Measurements from ENCODE around the gene WWOX. TPM values are rescaled to one million over a fixed set of nuclear protein-coding genes. Genes with fewer than 3 reads are reported as not detected.

Gene WWOX
- total and polyA plus RNA-seq, 2 donors (not counting 3 experiments of a cell fraction or from before 2014, with no cell fraction given) = 6.2 to 12.5 TPM

DNA sequence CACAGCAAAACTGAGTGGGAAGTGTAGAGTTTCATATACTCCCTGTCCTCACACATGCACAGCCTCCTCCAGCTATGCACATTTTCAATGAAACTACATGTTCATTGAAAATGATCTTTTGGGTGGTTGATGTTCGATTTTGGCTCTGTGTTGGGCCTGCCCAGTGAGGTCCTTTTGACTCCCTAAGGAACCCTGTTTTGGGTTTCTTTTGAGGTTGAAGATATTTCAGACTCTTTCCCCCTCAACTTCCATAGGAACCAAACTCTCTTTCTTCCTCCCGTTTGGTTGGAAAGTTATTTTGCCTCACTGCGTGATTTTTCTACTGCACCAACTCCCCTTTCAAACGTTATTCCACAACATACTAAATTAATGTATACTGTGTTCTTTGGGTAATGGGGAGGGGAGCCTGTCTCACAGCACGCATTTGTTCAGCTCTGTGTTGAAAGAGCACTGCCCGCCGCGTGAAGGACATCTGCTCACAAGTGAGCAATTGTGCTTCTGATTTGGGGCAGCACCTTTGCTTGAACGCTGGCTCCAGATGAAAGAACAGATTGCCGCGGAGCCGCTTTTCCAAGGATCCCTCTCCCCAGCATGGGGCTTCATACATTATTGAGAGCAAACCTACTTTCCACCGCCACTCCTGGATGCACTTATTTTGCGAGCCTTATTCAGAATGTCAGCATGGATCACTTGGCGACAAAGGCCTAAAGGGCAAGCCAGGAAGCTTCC lies 385.9 kb downstream of the WWOX start:
- H3K27me3 ChIP-seq (ENCODE audit: control insufficient read depth in 2 of 2, insufficient read depth in 2 of 2, low read length in 2 of 2) = no peaks in the 10 kb centered on the region
- H3K36me3 ChIP-seq (ENCODE audit: control insufficient read depth in 2 of 2, extremely low read depth in 1 of 2, insufficient read depth in 2 of 2, low read length in 2 of 2) = no peaks in the 10 kb centered on the region
- DNase-seq (ENCODE audit: low read depth, low spot score) = no peak
- H3K27ac ChIP-seq (ENCODE audit: insufficient read depth, low read depth, low read length) = no peak overlapping the region
- H3K79me2 ChIP-seq (ENCODE audit: control insufficient read depth, insufficient read depth, low read length) = no peaks in the 10 kb centered on the region
- BruUV-seq (replicated peaks) = no TSS peak
- H3K9me1 ChIP-seq (replicated peaks; ENCODE audit: control insufficient read depth, extremely low read depth, insufficient read depth, low read length) = no peaks in the 10 kb centered on the region
- H3K9ac ChIP-seq (replicated peaks; ENCODE audit: extremely low read depth, insufficient read depth, low read length) = no peak overlapping the region
- H3K4me3 ChIP-seq (replicated peaks in 1 of 3; ENCODE audit: insufficient read depth in 1 of 3, low read depth in 1 of 3, low read length in 3 of 3) = no peak overlapping the region
- TF ChIP-seq MAX (IDR thresholded peaks at IDR 0.05; ENCODE audit: insufficient read depth, insufficient read length) (no peak), CTCF (IDR thresholded peaks at IDR 0.05; ENCODE audit: extremely low read depth in 1 of 2, insufficient read depth in 1 of 2, low read depth in 1 of 2, low read length in 2 of 2) (no peak), JUN (IDR thresholded peaks at IDR 0.05; ENCODE audit: borderline replicate concordance, insufficient read depth, insufficient read length, low read depth) (no peak), POLR2A (IDR thresholded peaks at IDR 0.05; ENCODE audit: low read depth, low read length) (no peak), POLR2AphosphoS5 (IDR thresholded peaks at IDR 0.05; ENCODE audit: insufficient read depth, low read depth, low read length) (no peak), FOS (IDR thresholded peaks at IDR 0.05; ENCODE audit: borderline replicate concordance, insufficient read depth, low read length) (no peak), GATA2 (IDR thresholded peaks at IDR 0.05; ENCODE audit: insufficient read depth, insufficient read length, low read depth, low read length) (no peak), EZH2 (IDR thresholded peaks at IDR 0.05; ENCODE audit: borderline replicate concordance, low read depth, low read length, severe bottlenecking) (no peak)
- intact Hi-C loops (cut with micrococcal nuclease) (no loop called here), dilution Hi-C loops (cut with MboI; ENCODE audit: extremely low pct_ligation_motif_present, low sequenced_read_pairs) (no loop called here)
- peaks cover 5% of the 10 kb centered on the region for H3K9me3 ChIP-seq (replicated peaks; ENCODE audit: control insufficient read depth, insufficient read depth, low read length)
- ChIA-PET CTCF (no interaction called here), POLR2A (no interaction called here)
- H3K4me1 ChIP-seq (ENCODE audit: control insufficient read depth, extremely low read depth, insufficient read depth, low read length) = no peaks in the 10 kb centered on the region
- H2AFZ ChIP-seq (ENCODE audit: low read depth, low read length) = no peak overlapping the region
- H3K4me2 ChIP-seq (ENCODE audit: insufficient read depth, low read length) = no peak overlapping the region
- H4K20me1 ChIP-seq (replicated peaks; ENCODE audit: control insufficient read depth, extremely low read depth, insufficient read depth, low read length) = no peaks in the 10 kb centered on the region
- FAIRE-seq = no peak
